IPS-15b (cell line): ENCODE data around the gene RAD51B.

ENCODE experiments used
- H3K27me3 ChIP-seq: one replicate; pipeline ENCODE4 v1.6.1; 2013; ENCODE audit warnings: low read length; ENCODE audit not compliant: control insufficient read depth, insufficient read depth
- H3K36me3 ChIP-seq: one replicate; pipeline ENCODE4 v1.6.1; 2013; ENCODE audit warnings: low read length; ENCODE audit not compliant: control insufficient read depth, insufficient read depth
- H3K4me1 ChIP-seq: one replicate; pipeline ENCODE4 v1.6.1; 2013; ENCODE audit warnings: mild to moderate bottlenecking, low read length; ENCODE audit not compliant: control insufficient read depth, insufficient read depth
- H3K4me3 ChIP-seq: one replicate; pipeline ENCODE4 v1.5.1; 2013; ENCODE audit warnings: low read depth, low read length
- H3K9ac ChIP-seq: one replicate; pipeline ENCODE4 v1.6.1; 2013; ENCODE audit warnings: low read depth, mild to moderate bottlenecking, low read length
- H3K9me3 ChIP-seq: one replicate; pipeline ENCODE4 v1.6.1; 2013; ENCODE audit warnings: mild to moderate bottlenecking, low read length; ENCODE audit not compliant: control insufficient read depth, insufficient read depth

Gene RAD51B

DNA sequence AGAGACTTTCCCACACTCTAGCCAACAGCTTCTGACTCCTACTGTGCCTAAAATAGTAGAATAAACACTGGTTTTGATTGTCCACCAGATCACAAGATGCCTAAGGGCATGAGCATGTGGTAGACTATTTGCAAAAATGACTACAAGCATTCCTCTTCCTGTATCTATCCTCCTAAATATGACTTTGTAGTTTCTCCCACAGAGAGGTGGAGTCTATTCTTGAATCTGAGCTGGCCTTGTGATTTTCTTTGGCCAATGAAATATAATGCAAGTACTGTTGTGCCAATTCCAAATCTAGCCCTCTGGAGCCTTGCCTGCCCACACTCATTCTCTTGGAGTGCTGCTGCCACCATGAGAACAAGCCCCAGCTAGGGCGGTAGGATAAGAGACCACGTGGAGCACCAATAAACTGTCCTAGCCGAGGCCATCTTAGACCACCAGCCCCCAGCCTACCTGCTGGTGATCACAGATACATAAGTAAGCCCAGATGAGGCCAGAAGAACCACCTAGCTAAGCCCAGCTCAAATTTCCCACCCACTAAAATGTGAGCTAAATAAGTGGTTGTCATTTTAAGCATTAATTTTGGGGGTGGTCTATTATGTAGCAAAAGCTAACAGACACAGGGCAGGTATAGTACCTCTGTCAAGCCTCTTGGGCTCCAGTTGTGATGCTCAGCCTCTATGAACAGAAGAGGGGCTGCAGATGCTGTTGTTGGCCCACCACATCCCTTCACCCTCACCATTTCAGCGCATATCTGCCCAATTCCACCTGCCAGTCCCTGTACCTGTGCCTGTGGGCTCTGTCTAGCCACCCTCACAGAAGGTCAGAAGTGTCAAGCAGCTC lies 955.4 kb downstream of the RAD51B start:
- Histone ChIP-seq H3K36me3 (no peaks in the 10 kb centered on the region), H3K27me3 (peaks cover under 1% of the 10 kb centered on the region), H3K9me3 (no peaks in the 10 kb centered on the region), H3K9ac (no peak overlapping the region), H3K4me3 (no peak overlapping the region), H3K4me1 (no peaks in the 10 kb centered on the region)

DNA sequence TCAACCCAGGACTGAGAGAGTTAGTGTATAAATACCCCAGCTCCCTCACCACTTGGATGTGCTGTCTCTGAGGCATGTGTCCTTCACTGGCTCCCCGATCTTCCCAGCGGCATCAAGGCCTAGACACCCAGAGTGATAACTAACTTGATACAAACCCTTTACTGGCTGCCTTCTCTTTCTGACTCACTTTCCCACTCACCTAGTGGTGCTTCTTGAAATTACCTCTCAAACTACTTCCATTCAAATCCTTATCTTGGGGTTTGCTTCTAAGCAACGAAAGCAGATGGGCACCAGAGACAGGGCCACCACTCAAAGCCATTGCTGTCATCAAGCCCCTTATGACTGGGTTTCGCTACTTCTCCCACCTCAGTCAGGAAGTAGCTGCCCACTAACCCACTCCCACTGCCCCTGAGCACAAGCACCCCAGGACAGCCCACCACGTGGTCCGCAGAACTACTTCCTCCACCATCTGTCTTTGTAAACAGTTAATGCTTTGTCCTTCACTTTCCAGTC lies 956.1 kb downstream of the RAD51B start:
- Histone ChIP-seq H3K9ac (no peak overlapping the region), H3K36me3 (no peaks in the 10 kb centered on the region), H3K4me3 (no peak overlapping the region), H3K4me1 (no peaks in the 10 kb centered on the region), H3K27me3 (peaks cover 2% of the 10 kb centered on the region), H3K9me3 (no peaks in the 10 kb centered on the region)

- Histone ChIP-seq H3K9me3 (no peaks in the 10 kb centered on the region), H3K27me3 (peaks cover 2% of the 10 kb centered on the region), H3K9ac (no peak overlapping the region), H3K36me3 (no peaks in the 10 kb centered on the region), H3K4me1 (no peaks in the 10 kb centered on the region), H3K4me3 (no peak overlapping the region)
Observed at GRCh38 chr14:68777644-68778043, 958.1 kb downstream of the RAD51B start.
